Mesendoderm (in vitro differentiated cells): ENCODE results near the gene RAG2.

ENCODE experiments used
- DNase-seq: peaks from one replicate; pipeline ENCODE4 v3.0.0; 2013
- H2AK5ac ChIP-seq: 2 replicates; pipeline ENCODE4 v1.6.1; 2013; ENCODE audit warnings: low read length, inconsistent platforms
- H2BK120ac ChIP-seq: 2 replicates; pipeline ENCODE4 v1.6.1; 2013; ENCODE audit warnings: low read depth, mild to moderate bottlenecking, low read length, moderate library complexity, mixed read lengths
- H2BK15ac ChIP-seq: replicated peaks from 2 replicates; pipeline ENCODE4 v1.6.1; 2013; ENCODE audit warnings: low read depth, mild to moderate bottlenecking, moderate library complexity
- H2BK5ac ChIP-seq: 2 replicates; pipeline ENCODE4 v1.6.1; 2013; ENCODE audit warnings: low read length, inconsistent platforms
- H3K18ac ChIP-seq: 2 replicates; pipeline ENCODE4 v1.6.1; 2013; ENCODE audit warnings: mild to moderate bottlenecking, low read length, mixed read lengths
- H3K23ac ChIP-seq: one replicate; pipeline ENCODE4 v1.6.1; 2013; ENCODE audit warnings: low read length
- H3K27ac ChIP-seq: 2 replicates; pipeline ENCODE4 v1.5.1; 2013; ENCODE audit warnings: low read depth, mild to moderate bottlenecking, inconsistent platforms, low read length, moderate library complexity
- H3K27me3 ChIP-seq: 2 replicates; pipeline ENCODE4 v1.6.1; 2013; ENCODE audit warnings: low read length, control low read depth, mild to moderate bottlenecking, inconsistent platforms; ENCODE audit not compliant: insufficient read depth, poor library complexity
- H3K36me3 ChIP-seq: 2 replicates; pipeline ENCODE4 v1.6.1; 2013; ENCODE audit warnings: low read length, inconsistent platforms; ENCODE audit not compliant: control insufficient read depth, insufficient read depth
- H3K4ac ChIP-seq: one replicate; pipeline ENCODE4 v1.6.1; 2013; ENCODE audit warnings: low read depth, mild to moderate bottlenecking, low read length, moderate library complexity
- H3K4me1 ChIP-seq: 2 replicates; pipeline ENCODE4 v1.6.1; 2013; ENCODE audit warnings: low read depth, low read length, inconsistent platforms; ENCODE audit not compliant: control insufficient read depth
- H3K4me2 ChIP-seq: 2 replicates; pipeline ENCODE4 v1.6.1; 2013; ENCODE audit warnings: low read length
- H3K4me3 ChIP-seq: 2 replicates; pipeline ENCODE4 v1.5.1; 2013; ENCODE audit warnings: mild to moderate bottlenecking, low read length
- H3K56ac ChIP-seq: one replicate; pipeline ENCODE4 v1.6.1; 2013; ENCODE audit warnings: low read length
- H3K79me1 ChIP-seq: 2 replicates; pipeline ENCODE4 v1.6.1; 2013; ENCODE audit warnings: low read length, inconsistent platforms
- H3K79me2 ChIP-seq: 2 replicates; pipeline ENCODE4 v1.6.1; 2013; ENCODE audit warnings: mild to moderate bottlenecking, low read length; ENCODE audit not compliant: control insufficient read depth, insufficient read depth
- H3K9ac ChIP-seq: 2 replicates; pipeline ENCODE4 v1.6.1; 2013; ENCODE audit warnings: low read length, inconsistent platforms
- H4K5ac ChIP-seq: one replicate; pipeline ENCODE4 v1.6.1; 2013; ENCODE audit warnings: low read length
- H4K8ac ChIP-seq: one replicate; pipeline ENCODE4 v1.6.1; 2013; ENCODE audit warnings: low read depth, mild to moderate bottlenecking, control low read depth, low read length, moderate library complexity
- WGBS: extraction: QIAGEN DNeasy Blood & Tissue Kit; methylation state at CpG from one replicate; pipeline ENCODE4 v1.1.7; 2013; ENCODE audit warnings: low lambda C conversion rate, missing lambda C conversion rate; ENCODE audit not compliant: insufficient coverage; ENCODE audit errors: extremely low coverage; 5-methylcytosine and 5-hydroxymethylcytosine counted together

The RAG2 gene

GRCh38 chr11:36567694-36568093 lies 30.3 kb downstream of the RAG2 start, which contains the start of gene RAG1:
TSS of gene RAG1 (plus strand) at chr11:36568007. CDS start at chr11:36573305, 5,298 bp downstream.
- Histone ChIP-seq H3K36me3 (no peaks in the 10 kb centered on the region), H2AK5ac (no peak within 1 kb of the TSS), H3K27ac (no peak within 1 kb of the TSS), H2BK120ac (no peak within 1 kb of the TSS), H3K9ac (no peak within 1 kb of the TSS), H3K56ac (no peak within 1 kb of the TSS), H3K27me3 (no peaks in the 10 kb centered on the region), H3K4me2 (no peak within 1 kb of the TSS), H3K79me2 (no peaks in the 10 kb centered on the region), H3K23ac (no peak within 1 kb of the TSS), H3K4ac (no peak within 1 kb of the TSS), H2BK15ac (no peak within 1 kb of the TSS), H3K18ac (no peak within 1 kb of the TSS), H3K4me1 (no peaks in the 10 kb centered on the region), H3K79me1 (no peaks in the 10 kb centered on the region), H4K5ac (no peak within 1 kb of the TSS), H3K4me3 (no peak within 1 kb of the TSS), H4K8ac (no peak within 1 kb of the TSS), H2BK5ac (no peak within 1 kb of the TSS)
- WGBS: no CpG with 5 or more reads among the region's 1 CpG
- no peak for DNase-seq

GRCh38 chr11:36566407-36567053 lies 31.5 kb downstream of the RAG2 start:
- H3K18ac ChIP-seq: no peak overlapping the region
- H3K27ac ChIP-seq: no peak overlapping the region
- H3K56ac ChIP-seq: no peak overlapping the region
- H2BK120ac ChIP-seq: no peak overlapping the region
- H3K79me1 ChIP-seq: no peaks in the 10 kb centered on the region
- no peak overlapping the region for H4K5ac ChIP-seq
- H2AK5ac ChIP-seq: no peak overlapping the region
- no peak for DNase-seq
- no peak overlapping the region for H3K9ac ChIP-seq
- no peaks in the 10 kb centered on the region for H3K4me1 ChIP-seq
- no peak overlapping the region for H2BK5ac ChIP-seq
- no peak overlapping the region for H3K23ac ChIP-seq
- no peak overlapping the region for H3K4ac ChIP-seq
- no peak overlapping the region for H3K4me2 ChIP-seq
- no peak overlapping the region for H2BK15ac ChIP-seq
- no peaks in the 10 kb centered on the region for H3K36me3 ChIP-seq
- no peak overlapping the region for H3K4me3 ChIP-seq
- H3K79me2 ChIP-seq: no peaks in the 10 kb centered on the region
- H4K8ac ChIP-seq: no peak overlapping the region
- no peaks in the 10 kb centered on the region for H3K27me3 ChIP-seq
- whole genome bisulfite sequencing: no CpG with 5 or more reads among the region's 4 CpGs

DNA sequence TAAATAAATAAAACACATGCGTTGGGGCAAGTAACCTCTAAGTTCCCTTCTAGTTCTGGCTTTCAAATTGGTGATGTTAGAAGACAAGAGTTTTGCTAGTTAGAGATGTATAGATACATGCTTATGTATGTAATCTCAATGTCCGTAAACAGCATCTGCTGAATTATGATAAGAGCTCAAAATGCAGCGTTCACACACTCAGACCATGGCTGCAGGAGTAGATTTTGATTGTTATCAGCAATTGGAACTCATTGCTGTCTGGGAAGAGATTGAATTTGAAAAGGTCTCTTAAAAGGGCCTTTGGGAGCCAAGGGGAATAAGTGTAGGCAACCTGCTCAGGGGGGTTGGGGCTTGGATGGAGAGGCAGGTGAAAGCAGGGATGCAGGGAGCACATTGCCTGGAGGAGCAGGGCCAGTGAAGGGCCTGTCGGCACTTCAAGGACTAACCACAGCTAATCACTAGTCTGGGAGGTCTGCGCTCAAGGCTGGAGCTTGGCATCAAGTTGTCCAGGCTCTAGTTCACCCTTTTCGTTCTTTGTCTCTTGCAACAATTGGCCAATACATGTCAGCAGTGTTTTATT lies 32.9 kb downstream of the RAG2 start:
- H3K9ac ChIP-seq: no peak overlapping the region
- no peak overlapping the region for H2AK5ac ChIP-seq
- H3K56ac ChIP-seq: no peak overlapping the region
- no peak overlapping the region for H3K4me2 ChIP-seq
- no peak overlapping the region for H4K5ac ChIP-seq
- H3K18ac ChIP-seq: no peak overlapping the region
- H3K23ac ChIP-seq: no peak overlapping the region
- no peaks in the 10 kb centered on the region for H3K36me3 ChIP-seq
- H2BK120ac ChIP-seq: no peak overlapping the region
- H2BK5ac ChIP-seq: no peak overlapping the region
- H4K8ac ChIP-seq: no peak overlapping the region
- H3K27ac ChIP-seq: no peak overlapping the region
- H3K4me3 ChIP-seq: no peak overlapping the region
- H3K79me2 ChIP-seq: no peaks in the 10 kb centered on the region
- H3K27me3 ChIP-seq: no peaks in the 10 kb centered on the region
- no peak overlapping the region for H3K4ac ChIP-seq
- no peak overlapping the region for H2BK15ac ChIP-seq
- no peaks in the 10 kb centered on the region for H3K79me1 ChIP-seq
- no peaks in the 10 kb centered on the region for H3K4me1 ChIP-seq
- DNase-seq: no peak
- no CpG with 5 or more reads among the region's 6 CpGs for WGBS

- Histone ChIP-seq H3K79me2 (no peaks in the 10 kb centered on the region), H3K56ac (no peak overlapping the region), H3K4me2 (no peak overlapping the region), H3K27me3 (no peaks in the 10 kb centered on the region), H3K27ac (no peak overlapping the region), H2BK15ac (no peak overlapping the region), H2BK5ac (no peak overlapping the region), H3K36me3 (no peaks in the 10 kb centered on the region), H3K79me1 (no peaks in the 10 kb centered on the region), H2BK120ac (no peak overlapping the region), H3K4me3 (no peak overlapping the region), H4K8ac (no peak overlapping the region), H3K23ac (no peak overlapping the region), H3K9ac (no peak overlapping the region), H2AK5ac (no peak overlapping the region), H3K4me1 (no peaks in the 10 kb centered on the region), H3K4ac (no peak overlapping the region), H4K5ac (no peak overlapping the region), H3K18ac (no peak overlapping the region)
- DNase-seq: peak; percentile 71
- no CpG with 5 or more reads among the region's 15 CpGs for WGBS
Measured at GRCh38 chr11:36564376-36565030, 33.5 kb downstream of the RAG2 start.

GRCh38 chr11:36558571-36559413 lies 39.2 kb downstream of the RAG2 start:
- Histone ChIP-seq H3K79me2 (no peaks in the 10 kb centered on the region), H3K4me2 (no peak overlapping the region), H2BK15ac (no peak overlapping the region), H3K4me3 (no peak overlapping the region), H3K36me3 (no peaks in the 10 kb centered on the region), H3K4me1 (no peaks in the 10 kb centered on the region), H3K79me1 (no peaks in the 10 kb centered on the region), H2AK5ac (no peak overlapping the region), H3K27ac (no peak overlapping the region), H2BK120ac (no peak overlapping the region), H3K18ac (no peak overlapping the region), H3K27me3 (no peaks in the 10 kb centered on the region), H3K4ac (no peak overlapping the region), H3K56ac (no peak overlapping the region), H4K5ac (no peak overlapping the region), H3K9ac (no peak overlapping the region), H4K8ac (no peak overlapping the region), H2BK5ac (no peak overlapping the region), H3K23ac (no peak overlapping the region)
- DNase-seq: no peak
- WGBS: no CpG with 5 or more reads among the region's 4 CpGs
